HG03521 (cell line): ENCODE results near the gene DSCAML1.

Experiments
- ATAC-seq: cut with Tn5 transposase; IDR thresholded peaks from one replicate; pipeline ENCODE4 v1.9.1; 2021; ENCODE audit warnings: mild to moderate bottlenecking, moderate library complexity; ENCODE audit not compliant: unreplicated experiment

DSCAML1 gene

GRCh38 chr11:117796872-117797529, at the start of gene DSCAML1:
DSCAML1 (minus strand) TSS chr11:117797216; CDS start chr11:117797079, 137 bp downstream.
- no peak for ATAC-seq

GRCh38 chr11:117843666-117844484, 46.9 kb upstream of the DSCAML1 start:
- no peak for ATAC-seq

GRCh38 chr11:117842131-117842941, 45.3 kb upstream of the DSCAML1 start:
- no peak for ATAC-seq

- ATAC-seq = no peak
Observed at GRCh38 chr11:117841551-117842031, 44.6 kb upstream of the DSCAML1 start.

GRCh38 chr11:117840881-117841550, 44.0 kb upstream of the DSCAML1 start:
- ATAC-seq = no peak

GRCh38 chr11:117839936-117840813, 43.2 kb upstream of the DSCAML1 start:
- no peak for ATAC-seq

- ATAC-seq = no peak
Observed at GRCh38 chr11:117839380-117839881, 42.4 kb upstream of the DSCAML1 start.

- no peak for ATAC-seq
Observed at GRCh38 chr11:117838901-117839300, 41.9 kb upstream of the DSCAML1 start.

- no peak for ATAC-seq
Observed at GRCh38 chr11:117837791-117838190, 40.8 kb upstream of the DSCAML1 start.

GRCh38 chr11:117837070-117837776, 40.2 kb upstream of the DSCAML1 start:
- ATAC-seq = no peak

GRCh38 chr11:117836077-117836960, 39.3 kb upstream of the DSCAML1 start:
- ATAC-seq = no peak

GRCh38 chr11:117835576-117835975, 38.6 kb upstream of the DSCAML1 start:
- ATAC-seq = no peak

- ATAC-seq = no peak
Observed at GRCh38 chr11:117834838-117835443, 37.9 kb upstream of the DSCAML1 start.

- ATAC-seq = no peak
Observed at GRCh38 chr11:117834068-117834810, 37.2 kb upstream of the DSCAML1 start.

GRCh38 chr11:117833401-117833891, 36.4 kb upstream of the DSCAML1 start:
- no peak for ATAC-seq

GRCh38 chr11:117832511-117832910, 35.5 kb upstream of the DSCAML1 start:
- ATAC-seq = no peak
